ENCODE measurements around the gene RPL7A.
A peak's percentile ranks its signal among the peaks of the same experiment; 100 is the strongest.

The RPL7A gene

DNA sequence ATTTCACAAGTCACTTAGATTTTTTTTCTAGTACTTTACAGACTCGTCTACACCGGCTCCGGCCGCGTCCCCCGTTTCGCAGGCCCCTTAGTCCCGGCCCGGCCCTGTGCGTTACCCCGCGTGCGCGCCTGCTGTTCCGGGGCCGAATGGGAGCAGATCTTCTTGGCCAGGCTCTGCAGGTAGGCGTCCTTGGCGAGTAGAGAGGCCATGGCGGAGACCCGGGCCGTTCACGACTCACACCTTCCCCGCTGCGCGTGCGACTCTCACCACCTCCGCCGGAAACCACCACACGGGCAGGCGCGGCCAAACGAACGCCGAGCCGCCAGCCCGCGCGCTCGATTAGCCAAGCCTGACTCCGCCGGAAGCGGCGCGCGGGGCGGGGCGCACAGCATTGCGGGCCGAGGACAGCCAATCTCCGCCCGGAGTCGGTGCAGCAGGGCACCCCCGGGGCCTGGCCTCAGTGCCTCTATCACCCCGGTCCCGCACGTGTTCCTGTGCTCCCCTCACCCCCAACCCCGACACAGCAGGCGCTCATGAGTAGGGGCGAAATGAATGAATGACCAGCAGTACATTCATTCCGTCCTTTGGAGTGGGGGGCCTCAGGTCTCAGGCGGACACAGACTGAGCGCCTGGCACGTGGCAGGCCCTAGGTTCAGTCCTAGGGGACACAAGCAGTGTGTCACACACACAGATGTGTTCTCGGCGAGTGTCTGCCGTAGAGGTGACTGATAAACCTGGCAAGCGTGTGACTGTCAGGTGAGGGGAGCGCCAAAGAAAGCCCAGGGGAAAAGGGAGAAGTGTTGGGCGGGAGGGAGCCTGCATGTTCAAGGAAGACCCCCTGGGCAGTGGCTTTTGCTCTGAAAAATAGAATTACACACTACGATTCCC, 11.8 kb upstream of the RPL7A start, which contains the start of gene SURF6:
SURF6 (minus strand) TSS at position 265 of the 888 bp plus-strand sequence; CDS start at position 209, 56 bp downstream.
- H3K9me3 ChIP-seq (ENCODE audit: control insufficient read depth in 1 of 2, low read length in 2 of 2), result no peaks in the 10 kb centered on the region
- H3K9ac ChIP-seq (ENCODE audit: low read depth in 1 of 2, low read length in 2 of 2), result peak within 1 kb of the TSS; percentile 79 to 81
- H3K27ac ChIP-seq (ENCODE audit: low read depth, low read length), result peak within 1 kb of the TSS; percentile 50
- peaks cover 35 to 55% of the 10 kb centered on the region in 2 donors for H3K36me3 ChIP-seq (ENCODE audit: control insufficient read depth in 1 of 2, insufficient read depth in 2 of 2, low read length in 2 of 2)
- H3K27me3 ChIP-seq (ENCODE audit: control insufficient read depth in 1 of 2, insufficient read depth in 2 of 2, low read length in 2 of 2), result no peaks in the 10 kb centered on the region
- peak within 1 kb of the TSS; percentile 85 to 97 for H3K4me3 ChIP-seq (ENCODE audit: low read depth in 1 of 2, low read length in 2 of 2)
- H3K4me1 ChIP-seq (ENCODE audit: control insufficient read depth in 1 of 2, insufficient read depth in 2 of 2, low read length in 2 of 2), result peaks cover 27 to 43% of the 10 kb centered on the region in 2 donors

DNA sequence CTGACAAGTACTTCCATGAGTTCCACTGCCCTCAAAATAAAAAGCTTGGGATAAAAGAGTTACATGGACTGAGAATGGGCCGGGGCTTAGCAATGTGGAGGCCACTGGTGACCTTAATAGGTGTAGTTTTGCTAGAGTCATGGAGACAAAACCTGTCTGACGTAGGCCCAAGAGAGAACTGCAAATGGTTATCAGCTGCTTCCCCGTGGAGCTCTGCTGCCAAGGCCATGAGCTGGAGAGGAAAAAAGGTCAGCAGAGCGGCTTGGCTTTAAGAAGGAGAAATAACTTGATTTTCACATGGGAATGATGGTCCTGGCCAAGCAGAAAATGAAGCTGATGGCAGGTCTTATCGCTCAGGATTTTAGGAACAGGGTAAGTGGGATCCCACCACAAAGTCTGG, 8.4 kb upstream of the RPL7A start:
- H3K9me3 ChIP-seq (ENCODE audit: control insufficient read depth in 1 of 2, low read length in 2 of 2), result no peaks in the 10 kb centered on the region
- H3K4me1 ChIP-seq (ENCODE audit: control insufficient read depth in 1 of 2, insufficient read depth in 2 of 2, low read length in 2 of 2), result peaks cover 11 to 33% of the 10 kb centered on the region in 2 donors
- no peak overlapping the region for H3K4me3 ChIP-seq (ENCODE audit: low read depth in 1 of 2, low read length in 2 of 2)
- H3K27me3 ChIP-seq (ENCODE audit: control insufficient read depth in 1 of 2, insufficient read depth in 2 of 2, low read length in 2 of 2), result no peaks in the 10 kb centered on the region
- H3K9ac ChIP-seq (ENCODE audit: low read depth in 1 of 2, low read length in 2 of 2), result no peak overlapping the region
- H3K27ac ChIP-seq (ENCODE audit: low read depth, low read length), result no peak overlapping the region
- peaks cover 24 to 59% of the 10 kb centered on the region in 2 donors for H3K36me3 ChIP-seq (ENCODE audit: control insufficient read depth in 1 of 2, insufficient read depth in 2 of 2, low read length in 2 of 2)

DNA sequence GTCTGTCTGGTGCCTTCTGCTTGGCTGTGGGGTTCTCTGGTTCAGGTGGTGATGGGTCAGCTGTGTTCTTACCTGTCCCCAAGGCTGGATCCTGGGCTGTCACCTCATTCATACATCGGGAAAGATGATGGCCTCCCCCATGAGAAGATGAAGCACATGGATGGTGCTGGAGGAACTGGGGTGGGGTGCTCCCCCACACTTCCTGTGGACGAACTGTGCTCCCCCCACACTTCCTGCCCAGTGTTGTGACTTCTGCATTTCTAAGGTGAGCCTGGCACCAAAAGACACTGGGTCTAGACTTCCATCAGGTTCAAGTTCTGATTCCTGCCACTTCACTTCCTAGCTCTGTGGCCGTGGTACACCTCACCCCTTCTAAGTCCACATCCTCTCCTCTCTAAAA, 7.8 kb upstream of the RPL7A start:
- Histone ChIP-seq H3K4me3 (ENCODE audit: low read depth in 1 of 2, low read length in 2 of 2) (peak overlapping the region in 1 of 2 donors; percentile 10), H3K36me3 (ENCODE audit: control insufficient read depth in 1 of 2, insufficient read depth in 2 of 2, low read length in 2 of 2) (peaks cover 27 to 63% of the 10 kb centered on the region in 2 donors), H3K27ac (ENCODE audit: low read depth, low read length) (no peak overlapping the region), H3K9me3 (ENCODE audit: control insufficient read depth in 1 of 2, low read length in 2 of 2) (no peaks in the 10 kb centered on the region), H3K4me1 (ENCODE audit: control insufficient read depth in 1 of 2, insufficient read depth in 2 of 2, low read length in 2 of 2) (peaks cover 5 to 27% of the 10 kb centered on the region in 2 donors), H3K9ac (ENCODE audit: low read depth in 1 of 2, low read length in 2 of 2) (no peak overlapping the region), H3K27me3 (ENCODE audit: control insufficient read depth in 1 of 2, insufficient read depth in 2 of 2, low read length in 2 of 2) (no peaks in the 10 kb centered on the region)

GRCh38 chr9:133340916-133341315, 7.1 kb upstream of the RPL7A start:
- Histone ChIP-seq H3K36me3 (ENCODE audit: control insufficient read depth in 1 of 2, insufficient read depth in 2 of 2, low read length in 2 of 2) (peaks cover 27 to 70% of the 10 kb centered on the region in 2 donors), H3K27ac (ENCODE audit: low read depth, low read length) (no peak overlapping the region), H3K9ac (ENCODE audit: low read depth in 1 of 2, low read length in 2 of 2) (no peak overlapping the region), H3K4me3 (ENCODE audit: low read depth in 1 of 2, low read length in 2 of 2) (no peak overlapping the region), H3K4me1 (ENCODE audit: control insufficient read depth in 1 of 2, insufficient read depth in 2 of 2, low read length in 2 of 2) (peaks cover 7 to 27% of the 10 kb centered on the region in 2 donors), H3K9me3 (ENCODE audit: control insufficient read depth in 1 of 2, low read length in 2 of 2) (no peaks in the 10 kb centered on the region), H3K27me3 (ENCODE audit: control insufficient read depth in 1 of 2, insufficient read depth in 2 of 2, low read length in 2 of 2) (no peaks in the 10 kb centered on the region)

GRCh38 chr9:133341369-133342068, 6.5 kb upstream of the RPL7A start:
- H3K27ac ChIP-seq (ENCODE audit: low read depth, low read length), result no peak overlapping the region
- H3K27me3 ChIP-seq (ENCODE audit: control insufficient read depth in 1 of 2, insufficient read depth in 2 of 2, low read length in 2 of 2), result no peaks in the 10 kb centered on the region
- no peak overlapping the region for H3K4me3 ChIP-seq (ENCODE audit: low read depth in 1 of 2, low read length in 2 of 2)

DNA sequence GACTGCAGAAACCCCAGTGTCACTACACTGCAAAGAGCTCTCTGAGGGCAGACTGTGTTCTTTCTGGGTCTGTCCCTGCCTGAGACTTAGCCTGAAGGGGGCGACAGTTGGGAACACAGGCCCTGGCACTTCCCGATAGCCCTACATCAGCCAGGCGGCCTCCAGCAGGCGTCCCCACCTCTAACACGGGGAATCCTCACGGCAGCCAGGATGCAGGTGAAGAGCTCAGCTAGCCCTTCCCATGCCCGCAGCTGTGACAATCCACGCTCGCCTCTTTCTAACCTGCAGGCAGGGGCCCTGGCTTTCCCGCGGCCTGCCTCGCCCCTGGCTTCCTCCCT, 6.0 kb upstream of the RPL7A start:
- Histone ChIP-seq H3K4me3 (ENCODE audit: low read depth in 1 of 2, low read length in 2 of 2) (no peak overlapping the region), H3K9ac (ENCODE audit: low read depth in 1 of 2, low read length in 2 of 2) (no peak overlapping the region), H3K27ac (ENCODE audit: low read depth, low read length) (no peak overlapping the region), H3K36me3 (ENCODE audit: control insufficient read depth in 1 of 2, insufficient read depth in 2 of 2, low read length in 2 of 2) (peaks cover 27 to 72% of the 10 kb centered on the region in 2 donors), H3K4me1 (ENCODE audit: control insufficient read depth in 1 of 2, insufficient read depth in 2 of 2, low read length in 2 of 2) (peaks cover 13 to 32% of the 10 kb centered on the region in 2 donors), H3K27me3 (ENCODE audit: control insufficient read depth in 1 of 2, insufficient read depth in 2 of 2, low read length in 2 of 2) (no peaks in the 10 kb centered on the region), H3K9me3 (ENCODE audit: control insufficient read depth in 1 of 2, low read length in 2 of 2) (no peaks in the 10 kb centered on the region)

More at GRCh38 chr9:133341369-133342068, 6.5 kb upstream of the RPL7A start:
- H3K9me3 ChIP-seq (ENCODE audit: control insufficient read depth in 1 of 2, low read length in 2 of 2), result no peaks in the 10 kb centered on the region
- peaks cover 10 to 29% of the 10 kb centered on the region in 2 donors for H3K4me1 ChIP-seq (ENCODE audit: control insufficient read depth in 1 of 2, insufficient read depth in 2 of 2, low read length in 2 of 2)
- H3K36me3 ChIP-seq (ENCODE audit: control insufficient read depth in 1 of 2, insufficient read depth in 2 of 2, low read length in 2 of 2), result peaks cover 27 to 72% of the 10 kb centered on the region in 2 donors
- H3K9ac ChIP-seq (ENCODE audit: low read depth in 1 of 2, low read length in 2 of 2), result no peak overlapping the region

- Histone ChIP-seq H3K4me3 (ENCODE audit: low read depth in 1 of 2, low read length in 2 of 2) (no peak overlapping the region), H3K9me3 (ENCODE audit: control insufficient read depth in 1 of 2, low read length in 2 of 2) (no peaks in the 10 kb centered on the region), H3K9ac (ENCODE audit: low read depth in 1 of 2, low read length in 2 of 2) (no peak overlapping the region), H3K4me1 (ENCODE audit: control insufficient read depth in 1 of 2, insufficient read depth in 2 of 2, low read length in 2 of 2) (peaks cover 13 to 33% of the 10 kb centered on the region in 2 donors), H3K27ac (ENCODE audit: low read depth, low read length) (no peak overlapping the region), H3K36me3 (ENCODE audit: control insufficient read depth in 1 of 2, insufficient read depth in 2 of 2, low read length in 2 of 2) (peaks cover 27 to 72% of the 10 kb centered on the region in 2 donors), H3K27me3 (ENCODE audit: control insufficient read depth in 1 of 2, insufficient read depth in 2 of 2, low read length in 2 of 2) (no peaks in the 10 kb centered on the region)
Observed at GRCh38 chr9:133342570-133342969, 5.4 kb upstream of the RPL7A start.

DNA sequence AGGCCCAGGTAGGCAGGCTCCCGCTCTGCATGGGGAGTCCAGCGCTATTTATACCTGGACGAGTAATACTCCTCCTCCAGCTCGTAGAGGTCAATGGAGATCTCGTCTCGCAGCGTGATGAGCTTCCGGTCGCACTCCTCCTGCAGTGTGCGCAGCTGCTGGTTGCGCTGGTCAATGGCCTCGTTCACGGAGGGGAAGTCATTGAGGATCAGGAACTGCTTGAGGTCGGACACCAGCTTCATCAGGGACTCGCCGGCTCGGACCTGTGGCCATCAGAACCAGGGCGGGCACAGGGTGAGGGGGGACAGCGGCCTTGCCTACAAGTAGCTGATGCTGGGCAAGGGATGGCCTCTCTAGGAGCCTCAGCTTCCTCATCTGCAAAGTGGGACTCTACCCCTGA, 3.9 kb upstream of the RPL7A start:
- H3K4me1 ChIP-seq (ENCODE audit: control insufficient read depth in 1 of 2, insufficient read depth in 2 of 2, low read length in 2 of 2), result peaks cover 14 to 38% of the 10 kb centered on the region in 2 donors
- H3K4me3 ChIP-seq (ENCODE audit: low read depth in 1 of 2, low read length in 2 of 2), result no peak overlapping the region
- no peak overlapping the region for H3K9ac ChIP-seq (ENCODE audit: low read depth in 1 of 2, low read length in 2 of 2)
- H3K27ac ChIP-seq (ENCODE audit: low read depth, low read length), result no peak overlapping the region
- H3K36me3 ChIP-seq (ENCODE audit: control insufficient read depth in 1 of 2, insufficient read depth in 2 of 2, low read length in 2 of 2), result peaks cover 27 to 70% of the 10 kb centered on the region in 2 donors
- no peaks in the 10 kb centered on the region for H3K9me3 ChIP-seq (ENCODE audit: control insufficient read depth in 1 of 2, low read length in 2 of 2)
- no peaks in the 10 kb centered on the region for H3K27me3 ChIP-seq (ENCODE audit: control insufficient read depth in 1 of 2, insufficient read depth in 2 of 2, low read length in 2 of 2)

DNA sequence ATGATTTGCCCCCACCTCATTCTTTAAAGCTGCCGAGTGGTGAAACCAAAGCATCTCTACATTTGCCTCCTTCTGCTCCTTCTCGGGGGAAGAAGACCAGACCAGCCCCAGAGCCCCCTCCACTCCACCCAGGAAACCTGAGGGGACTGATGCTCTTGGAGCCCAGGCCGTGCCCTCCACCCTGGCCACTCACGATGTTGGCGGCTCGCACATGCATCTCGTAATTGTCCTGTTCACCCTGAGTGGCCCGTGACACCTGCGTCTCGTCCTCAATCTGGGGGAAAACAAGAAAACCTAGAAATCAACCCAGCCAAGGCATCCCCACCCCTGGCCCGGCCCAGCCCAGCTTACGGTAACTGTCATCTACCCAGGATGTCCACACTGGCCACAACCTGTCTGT, 3.0 kb upstream of the RPL7A start:
- H3K27ac ChIP-seq (ENCODE audit: low read depth, low read length), result no peak overlapping the region
- H3K36me3 ChIP-seq (ENCODE audit: control insufficient read depth in 1 of 2, insufficient read depth in 2 of 2, low read length in 2 of 2), result peaks cover 23 to 71% of the 10 kb centered on the region in 2 donors
- H3K9ac ChIP-seq (ENCODE audit: low read depth in 1 of 2, low read length in 2 of 2), result no peak overlapping the region
- no peaks in the 10 kb centered on the region for H3K9me3 ChIP-seq (ENCODE audit: control insufficient read depth in 1 of 2, low read length in 2 of 2)
- H3K4me3 ChIP-seq (ENCODE audit: low read depth in 1 of 2, low read length in 2 of 2), result no peak overlapping the region
- H3K27me3 ChIP-seq (ENCODE audit: control insufficient read depth in 1 of 2, insufficient read depth in 2 of 2, low read length in 2 of 2), result no peaks in the 10 kb centered on the region
- peaks cover 24 to 38% of the 10 kb centered on the region in 2 donors for H3K4me1 ChIP-seq (ENCODE audit: control insufficient read depth in 1 of 2, insufficient read depth in 2 of 2, low read length in 2 of 2)

DNA sequence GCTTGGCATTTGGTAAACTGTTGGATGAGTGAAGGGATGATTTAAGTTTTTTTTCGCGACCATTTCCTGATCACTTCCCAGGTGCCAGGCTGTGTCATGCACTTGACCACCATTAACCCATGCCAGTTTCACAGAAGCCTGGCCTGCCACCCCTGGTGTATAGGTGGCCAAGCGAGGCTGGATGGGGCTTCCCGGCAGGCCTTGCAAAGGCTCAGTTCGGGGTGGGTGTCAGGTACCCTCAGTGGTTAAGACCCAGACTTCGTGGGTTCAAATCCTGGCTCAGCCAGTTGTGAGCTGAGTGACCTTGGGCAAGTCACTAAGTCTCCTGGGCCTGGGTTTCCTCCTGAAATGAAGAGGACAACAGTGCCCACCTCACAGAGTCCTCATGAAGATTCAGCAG, 2.4 kb upstream of the RPL7A start:
- Histone ChIP-seq H3K4me1 (ENCODE audit: control insufficient read depth in 1 of 2, insufficient read depth in 2 of 2, low read length in 2 of 2) (peaks cover 25 to 34% of the 10 kb centered on the region in 2 donors), H3K27me3 (ENCODE audit: control insufficient read depth in 1 of 2, insufficient read depth in 2 of 2, low read length in 2 of 2) (no peaks in the 10 kb centered on the region), H3K9me3 (ENCODE audit: control insufficient read depth in 1 of 2, low read length in 2 of 2) (no peaks in the 10 kb centered on the region), H3K27ac (ENCODE audit: low read depth, low read length) (no peak overlapping the region), H3K9ac (ENCODE audit: low read depth in 1 of 2, low read length in 2 of 2) (no peak overlapping the region), H3K4me3 (ENCODE audit: low read depth in 1 of 2, low read length in 2 of 2) (no peak overlapping the region), H3K36me3 (ENCODE audit: control insufficient read depth in 1 of 2, insufficient read depth in 2 of 2, low read length in 2 of 2) (peaks cover 27 to 71% of the 10 kb centered on the region in 2 donors)

All from duodenal mucosa (tissue), 2 donors.